ENCODE results near the gene TMEM39B.
A peak's percentile ranks its signal among the peaks of the same experiment; 100 is the strongest.

Gene TMEM39B

DNA sequence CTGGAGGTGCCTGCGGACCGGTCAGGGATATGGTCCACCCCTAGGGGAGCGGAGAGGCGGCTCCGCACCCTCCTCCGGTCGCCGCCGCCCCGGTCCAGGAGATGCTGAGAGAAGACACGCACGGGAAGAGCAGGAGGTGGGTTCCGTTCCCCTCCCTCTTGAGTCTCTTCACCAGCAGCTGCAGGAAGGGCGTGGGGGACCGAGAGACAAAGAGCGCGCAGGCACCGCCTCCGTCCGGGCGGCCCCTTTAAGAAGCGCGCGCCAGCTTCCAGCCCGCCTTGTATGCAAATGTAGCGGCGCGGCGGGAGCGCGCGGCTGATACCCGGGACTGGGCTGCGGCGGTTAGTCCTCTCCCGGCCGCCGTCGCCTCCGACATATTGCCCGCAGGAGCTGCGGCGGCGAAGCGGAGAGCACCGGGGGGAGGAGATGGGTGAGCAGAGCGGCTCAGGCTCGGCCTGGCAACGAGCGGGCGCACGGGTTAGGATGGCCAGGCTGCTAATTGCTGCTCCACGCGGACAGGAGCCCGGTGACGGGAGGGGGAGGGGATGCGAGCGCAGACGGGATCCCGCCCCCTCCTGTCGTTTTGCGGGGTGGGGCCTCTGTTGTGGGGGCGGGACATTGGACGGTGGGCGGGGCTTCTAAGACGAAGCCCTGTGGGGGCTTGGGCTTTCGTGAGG, at the start of gene TMEM39B:
Gene TMEM39B, plus strand, starts transcription at position 318 of the 677 bp plus-strand sequence. Its CDS starts 109 bp downstream, at position 427.
- peak; percentile 91 for DNase-seq (ENCODE audit: low read depth)
- TF ChIP-seq, protein P1, sequence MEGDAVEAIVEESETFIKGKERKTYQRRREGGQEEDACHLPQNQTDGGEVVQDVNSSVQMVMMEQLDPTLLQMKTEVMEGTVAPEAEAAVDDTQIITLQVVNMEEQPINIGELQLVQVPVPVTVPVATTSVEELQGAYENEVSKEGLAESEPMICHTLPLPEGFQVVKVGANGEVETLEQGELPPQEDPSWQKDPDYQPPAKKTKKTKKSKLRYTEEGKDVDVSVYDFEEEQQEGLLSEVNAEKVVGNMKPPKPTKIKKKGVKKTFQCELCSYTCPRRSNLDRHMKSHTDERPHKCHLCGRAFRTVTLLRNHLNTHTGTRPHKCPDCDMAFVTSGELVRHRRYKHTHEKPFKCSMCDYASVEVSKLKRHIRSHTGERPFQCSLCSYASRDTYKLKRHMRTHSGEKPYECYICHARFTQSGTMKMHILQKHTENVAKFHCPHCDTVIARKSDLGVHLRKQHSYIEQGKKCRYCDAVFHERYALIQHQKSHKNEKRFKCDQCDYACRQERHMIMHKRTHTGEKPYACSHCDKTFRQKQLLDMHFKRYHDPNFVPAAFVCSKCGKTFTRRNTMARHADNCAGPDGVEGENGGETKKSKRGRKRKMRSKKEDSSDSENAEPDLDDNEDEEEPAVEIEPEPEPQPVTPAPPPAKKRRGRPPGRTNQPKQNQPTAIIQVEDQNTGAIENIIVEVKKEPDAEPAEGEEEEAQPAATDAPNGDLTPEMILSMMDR (conservative IDR thresholded peaks at IDR 0.05; ENCODE audit: control insufficient read depth, insufficient read depth, low read depth, low read length) = no peak
- H3K4me3 ChIP-seq (ENCODE audit: control insufficient read depth, low read depth, low read length) = peak within 1 kb of the TSS; percentile 82

DNA sequence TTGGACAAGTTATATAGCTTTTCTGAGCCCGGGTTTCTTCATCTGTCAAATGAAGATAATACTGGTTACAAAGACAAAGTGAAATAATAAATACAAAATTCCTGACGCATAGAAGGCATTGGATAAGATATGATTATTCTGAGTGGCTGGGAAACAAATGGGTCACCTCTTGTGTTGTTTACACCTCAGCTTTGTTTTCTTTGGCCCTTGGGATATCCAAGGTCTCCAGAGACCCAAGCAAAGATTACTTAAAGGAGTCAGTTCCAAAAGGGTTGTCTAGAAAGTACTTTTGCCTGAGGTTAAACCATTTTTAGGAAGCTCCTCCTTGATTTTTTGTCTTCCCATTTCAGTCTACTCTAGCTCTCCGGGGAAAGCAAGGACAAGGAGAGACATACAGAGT, 49.4 kb upstream of the TMEM39B start:
- no peak overlapping the region for H3K4me3 ChIP-seq (ENCODE audit: control insufficient read depth, low read depth, low read length)
- DNase-seq (ENCODE audit: low read depth) = peak; percentile 12
- TF ChIP-seq, protein P1 (conservative IDR thresholded peaks at IDR 0.05; ENCODE audit: control insufficient read depth, insufficient read depth, low read depth, low read length) = no peak

DNA sequence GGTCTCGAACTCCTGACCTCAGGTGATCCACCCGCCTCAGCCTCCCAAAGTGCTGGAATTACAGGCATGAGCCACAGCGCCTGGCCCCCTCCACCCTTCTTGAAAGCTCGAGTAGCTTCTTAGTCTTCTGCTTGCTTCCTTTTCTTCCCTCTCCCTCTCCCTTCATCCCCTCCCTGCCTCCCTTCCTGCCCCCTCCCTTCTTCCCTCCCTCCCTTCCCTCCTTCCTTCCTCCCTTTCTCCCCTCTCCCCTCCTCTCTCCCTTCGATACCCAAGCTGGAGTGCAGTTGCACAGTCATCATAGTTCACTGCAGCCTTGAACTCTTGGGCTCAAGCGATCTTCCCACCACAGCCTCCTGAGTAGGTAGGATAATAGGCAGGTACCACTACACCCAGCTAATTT, 47.2 kb upstream of the TMEM39B start:
- no peak for DNase-seq (ENCODE audit: low read depth)
- TF ChIP-seq, protein P1 (conservative IDR thresholded peaks at IDR 0.05; ENCODE audit: control insufficient read depth, insufficient read depth, low read depth, low read length) = no peak
- H3K4me3 ChIP-seq (ENCODE audit: control insufficient read depth, low read depth, low read length) = no peak overlapping the region

DNA sequence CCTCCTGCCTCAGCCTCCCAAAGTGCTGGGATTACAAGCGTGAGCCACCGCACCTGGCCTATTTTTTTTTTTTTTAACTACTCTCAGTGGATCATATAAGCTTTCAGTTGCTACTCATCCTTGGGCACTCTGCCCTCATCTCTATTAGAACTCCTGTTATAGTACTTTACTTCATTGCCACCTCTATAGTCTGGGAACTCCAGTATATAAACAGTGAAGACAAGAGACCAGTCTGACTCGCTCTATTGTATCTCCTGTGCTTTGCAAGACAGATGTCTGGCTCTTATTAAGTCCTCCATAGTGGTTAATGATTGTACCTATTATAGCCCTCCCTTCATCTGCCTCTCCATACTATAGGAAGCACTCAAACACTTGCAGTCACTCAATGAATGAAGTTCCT, 44.0 kb upstream of the TMEM39B start:
- TF ChIP-seq, protein P1 (conservative IDR thresholded peaks at IDR 0.05; ENCODE audit: control insufficient read depth, insufficient read depth, low read depth, low read length) = no peak
- H3K4me3 ChIP-seq (ENCODE audit: control insufficient read depth, low read depth, low read length) = no peak overlapping the region
- DNase-seq (ENCODE audit: low read depth) = peak; percentile 52

DNA sequence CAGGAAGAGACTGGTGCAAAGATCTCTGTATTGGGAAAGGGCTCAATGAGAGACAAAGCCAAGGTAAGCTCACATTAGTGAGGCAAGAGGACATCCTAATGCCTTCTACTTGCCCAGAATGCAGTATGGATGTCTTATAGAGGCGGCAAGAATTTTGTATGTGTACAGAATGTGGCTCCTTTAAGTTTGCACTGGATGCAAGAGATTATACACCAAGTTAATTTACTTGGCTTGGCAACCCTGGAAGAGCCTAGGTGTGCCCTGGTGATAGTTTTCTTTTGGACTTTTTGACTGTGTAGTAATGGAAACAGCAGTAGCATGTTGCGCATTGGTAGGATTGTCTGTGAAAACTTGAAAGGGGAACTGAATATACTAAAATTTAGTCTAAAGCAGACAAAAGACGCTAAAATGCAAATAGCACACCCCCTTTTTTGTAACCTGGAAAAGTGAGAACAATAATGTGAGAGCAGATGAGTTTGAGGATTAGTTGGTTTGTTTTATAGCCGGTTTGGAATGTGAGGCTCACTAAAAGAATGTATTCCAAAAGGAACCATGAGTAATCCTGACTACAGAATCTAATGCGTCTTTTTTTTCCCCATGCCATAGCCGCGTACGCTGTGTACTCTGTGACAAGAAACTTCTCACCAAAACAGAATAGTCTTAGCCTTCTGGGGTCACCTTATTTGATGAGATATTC, 41.0 kb upstream of the TMEM39B start:
- TF ChIP-seq, protein P1 (conservative IDR thresholded peaks at IDR 0.05; ENCODE audit: control insufficient read depth, insufficient read depth, low read depth, low read length) = no peak
- no peak overlapping the region for H3K4me3 ChIP-seq (ENCODE audit: control insufficient read depth, low read depth, low read length)
- DNase-seq (ENCODE audit: low read depth) = peak; percentile 73

DNA sequence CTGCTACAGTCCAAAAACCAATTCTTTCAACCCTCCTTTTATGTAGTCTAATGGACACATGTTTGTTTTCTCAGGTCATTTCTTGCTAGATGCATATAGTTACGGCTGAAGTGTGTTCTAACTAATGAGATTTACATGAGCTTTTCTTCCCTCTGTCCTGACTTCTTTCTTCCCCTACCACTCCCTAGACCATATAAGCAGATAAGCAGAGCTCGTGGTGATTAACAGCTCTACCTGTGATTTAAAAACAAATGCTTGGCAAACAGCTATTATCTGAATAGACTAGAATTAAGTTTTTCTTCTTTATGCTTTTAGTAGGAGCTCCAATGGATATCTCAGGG, 40.5 kb upstream of the TMEM39B start:
- H3K4me3 ChIP-seq (ENCODE audit: control insufficient read depth, low read depth, low read length) = no peak overlapping the region
- TF ChIP-seq, protein P1 (conservative IDR thresholded peaks at IDR 0.05; ENCODE audit: control insufficient read depth, insufficient read depth, low read depth, low read length) = no peak

More for the DNA sequence above, 40.5 kb upstream of the TMEM39B start:
- no peak for DNase-seq (ENCODE audit: low read depth)
